Middle frontal gyrus (tissue), 1 donor: ENCODE data around the gene MARVELD2.
"Not testable (repeated sequence)": the region's sequence is repeated elsewhere in the genome, so short reads cannot be mapped to it uniquely, and the experiment has no call there.

Experiments
- DNase-seq: peaks from one replicate; pipeline ENCODE4 v3.0.0-alpha.2; 2015; ENCODE audit warnings: low spot score; ENCODE audit errors: extremely low spot score

The MARVELD2 gene

GRCh38 chr5:69444127-69444754, 29.3 kb downstream of the MARVELD2 start:
- DNase-seq, result no peak

GRCh38 chr5:69449511-69449910, 34.6 kb downstream of the MARVELD2 start:
- DNase-seq, result no peak

- DNase-seq, result no peak
These were observed 35.2 kb downstream of the MARVELD2 start for GRCh38 chr5:69450116-69450515.

GRCh38 chr5:69450527-69450926, 35.6 kb downstream of the MARVELD2 start:
- not testable (repeated sequence) for DNase-seq

- no peak for DNase-seq
These were observed 37.2 kb downstream of the MARVELD2 start for GRCh38 chr5:69451941-69452647.

- DNase-seq, result not testable (repeated sequence)
These were observed 38.6 kb downstream of the MARVELD2 start for GRCh38 chr5:69453487-69453886.

GRCh38 chr5:69454460-69455249, 39.7 kb downstream of the MARVELD2 start:
- DNase-seq, result no peak

- DNase-seq, result not testable (repeated sequence)
These were observed 40.6 kb downstream of the MARVELD2 start for GRCh38 chr5:69455428-69455988.

- DNase-seq, result no peak
These were observed 47.3 kb downstream of the MARVELD2 start for GRCh38 chr5:69462170-69462569.

GRCh38 chr5:69466375-69466774, 51.5 kb downstream of the MARVELD2 start:
- DNase-seq, result not testable (repeated sequence)

GRCh38 chr5:69467442-69468225, 52.7 kb downstream of the MARVELD2 start:
- DNase-seq, result no peak

GRCh38 chr5:69468631-69469030, 53.7 kb downstream of the MARVELD2 start:
- DNase-seq, result no peak

- not testable (repeated sequence) for DNase-seq
These were observed 56.6 kb downstream of the MARVELD2 start for GRCh38 chr5:69471516-69471915.

GRCh38 chr5:69472535-69473143, 57.7 kb downstream of the MARVELD2 start:
- not testable (repeated sequence) for DNase-seq

GRCh38 chr5:69477170-69477569, 62.3 kb downstream of the MARVELD2 start:
- no peak for DNase-seq

- not testable (repeated sequence) for DNase-seq
These were observed 63.4 kb downstream of the MARVELD2 start for GRCh38 chr5:69478296-69478695.

GRCh38 chr5:69484891-69485290, 70.0 kb downstream of the MARVELD2 start:
- DNase-seq, result no peak

- DNase-seq, result no peak
These were observed 70.6 kb downstream of the MARVELD2 start for GRCh38 chr5:69485471-69485870.

GRCh38 chr5:69489246-69489645, 74.3 kb downstream of the MARVELD2 start:
- DNase-seq, result no peak

GRCh38 chr5:69491027-69491426, 76.1 kb downstream of the MARVELD2 start:
- DNase-seq, result no peak
